Effector memory CD8-positive, alpha-beta T cell (primary cell): ENCODE measurements around the gene PIK3IP1.
A peak's percentile ranks its signal among the peaks of the same experiment; 100 is the strongest.
"Not testable (repeated sequence)": the region's sequence is repeated elsewhere in the genome, so short reads cannot be mapped to it uniquely, and the experiment has no call there.

Experiments used
- ATAC-seq: fragments of 150-1000 bp; cut with Tn5 transposase; replicated peaks from 2 replicates; pipeline ENCODE4 v1.10.0; 2021; ENCODE audit warnings: mild to moderate bottlenecking, moderate library complexity
- DNase-seq, 3 experiments: peaks; one replicate each; pipeline ENCODE4 v3.0.0; 2021
- H3K27ac Mint-ChIP-seq, 2 donors: one replicate each; pipeline ENCODE4 v1.8.0; 2022; ENCODE audit warnings: mild to moderate bottlenecking in 2 of 2, mixed read lengths in 2 of 2, moderate library complexity in 2 of 2
- H3K27me3 Mint-ChIP-seq, 2 donors: one replicate each; pipeline ENCODE4 v1.8.0; 2022; ENCODE audit warnings: mixed read lengths in 2 of 2
- H3K36me3 Mint-ChIP-seq: one replicate; pipeline ENCODE4 v1.8.0; 2022; ENCODE audit warnings: mild to moderate bottlenecking, moderate library complexity, mixed read lengths; ENCODE audit not compliant: insufficient read depth
- H3K4me1 Mint-ChIP-seq, 2 donors: one replicate each; pipeline ENCODE4 v1.8.0; 2022; ENCODE audit warnings: low read depth in 2 of 2, mixed read lengths in 2 of 2
- H3K4me3 Mint-ChIP-seq, 2 donors: one replicate each; pipeline ENCODE4 v1.8.0; 2022; ENCODE audit warnings: mild to moderate bottlenecking in 2 of 2, mixed read lengths in 2 of 2, moderate library complexity in 2 of 2
- H3K9me3 Mint-ChIP-seq, 2 donors: one replicate each; pipeline ENCODE4 v1.8.0; 2022; ENCODE audit warnings: mixed read lengths in 2 of 2

Gene PIK3IP1

GRCh38 chr22:31328544-31328960 is 36.3 kb upstream of the PIK3IP1 start:
- DNase-seq (no peak), ATAC-seq (no peak)
- no peak overlapping the region for H3K4me3 Mint-ChIP-seq
- peaks cover 46% of the 10 kb centered on the region for H3K36me3 Mint-ChIP-seq
- H3K4me1 Mint-ChIP-seq: peaks cover 5 to 6% of the 10 kb centered on the region in 2 donors
- H3K9me3 Mint-ChIP-seq: no peaks in the 10 kb centered on the region
- H3K27me3 Mint-ChIP-seq: no peaks in the 10 kb centered on the region
- H3K27ac Mint-ChIP-seq: no peak overlapping the region

- no peak for DNase-seq
- H3K4me1 Mint-ChIP-seq: peaks cover 3% of the 10 kb centered on the region in 2 donors
- peaks cover 41% of the 10 kb centered on the region for H3K36me3 Mint-ChIP-seq
- H3K9me3 Mint-ChIP-seq: no peaks in the 10 kb centered on the region
- no peak for ATAC-seq
- H3K4me3 Mint-ChIP-seq: no peak overlapping the region
- peak overlapping the region in 1 of 2 donors; percentile 75 for H3K27ac Mint-ChIP-seq
- H3K27me3 Mint-ChIP-seq: no peaks in the 10 kb centered on the region
These were observed 35.7 kb upstream of the PIK3IP1 start for GRCh38 chr22:31327806-31328543.

GRCh38 chr22:31326877-31327276 is 34.6 kb upstream of the PIK3IP1 start:
- Mint-ChIP-seq H3K27ac (peak overlapping the region in 1 of 2 donors; percentile 31), H3K9me3 (no peaks in the 10 kb centered on the region), H3K27me3 (no peaks in the 10 kb centered on the region)

GRCh38 chr22:31323578-31324550 is 31.6 kb upstream of the PIK3IP1 start:
- Mint-ChIP-seq H3K27ac (peak overlapping the region; percentile 9 to 44), H3K4me1 (no peaks in the 10 kb centered on the region)

More at GRCh38 chr22:31326877-31327276, 34.6 kb upstream of the PIK3IP1 start:
- H3K4me3 Mint-ChIP-seq: no peak overlapping the region
- DNase-seq: no peak
- no peak for ATAC-seq
- peaks cover 37% of the 10 kb centered on the region for H3K36me3 Mint-ChIP-seq
- peaks cover 0 to 3% of the 10 kb centered on the region in 2 donors for H3K4me1 Mint-ChIP-seq

GRCh38 chr22:31321421-31321820 is 29.1 kb upstream of the PIK3IP1 start:
- no peaks in the 10 kb centered on the region for H3K27me3 Mint-ChIP-seq
- no peaks in the 10 kb centered on the region for H3K9me3 Mint-ChIP-seq
- H3K4me3 Mint-ChIP-seq: no peak overlapping the region
- peak overlapping the region in 1 of 2 donors; percentile 16 for H3K27ac Mint-ChIP-seq
- DNase-seq (no peak), ATAC-seq (no peak)
- H3K36me3 Mint-ChIP-seq: peaks cover 22% of the 10 kb centered on the region
- H3K4me1 Mint-ChIP-seq: no peaks in the 10 kb centered on the region

More at GRCh38 chr22:31323578-31324550, 31.6 kb upstream of the PIK3IP1 start:
- H3K27me3 Mint-ChIP-seq: no peaks in the 10 kb centered on the region
- H3K9me3 Mint-ChIP-seq: no peaks in the 10 kb centered on the region
- H3K4me3 Mint-ChIP-seq: no peak overlapping the region
- ATAC-seq (no peak), DNase-seq (no peak)
- peaks cover 25% of the 10 kb centered on the region for H3K36me3 Mint-ChIP-seq

DNA sequence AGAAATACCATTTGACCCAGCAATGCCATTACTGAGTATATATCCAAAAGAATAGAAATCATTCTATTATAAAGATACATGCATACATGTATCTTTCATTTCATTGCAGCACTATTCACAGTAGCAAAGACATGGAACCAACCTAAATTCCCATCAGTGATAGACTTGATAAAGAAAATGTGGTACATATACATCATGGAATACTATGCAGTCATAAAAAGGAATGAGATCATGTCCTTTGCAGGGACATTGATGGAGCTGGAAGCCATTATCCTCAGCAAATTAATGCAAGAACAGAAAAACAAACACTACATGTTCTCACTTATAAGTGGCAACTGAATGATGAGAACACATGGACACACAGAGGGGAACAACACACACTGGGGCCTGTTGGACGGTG is 21.9 kb upstream of the PIK3IP1 start:
- H3K27ac Mint-ChIP-seq, H3K27me3 Mint-ChIP-seq, H3K4me1 Mint-ChIP-seq: not testable (repeated sequence)

GRCh38 chr22:31313366-31314147 is 21.3 kb upstream of the PIK3IP1 start:
- no peaks in the 10 kb centered on the region for H3K27me3 Mint-ChIP-seq
- no peak overlapping the region for H3K4me3 Mint-ChIP-seq
- H3K36me3 Mint-ChIP-seq: peaks cover 19% of the 10 kb centered on the region
- peak overlapping the region; percentile 38 to 49 for H3K27ac Mint-ChIP-seq
- ATAC-seq (peak; percentile 70), DNase-seq (peak; percentile 63 to 70 (median 65))
- H3K4me1 Mint-ChIP-seq: peaks cover 1 to 11% of the 10 kb centered on the region in 2 donors
- H3K9me3 Mint-ChIP-seq: no peaks in the 10 kb centered on the region

More for the DNA sequence above, 21.9 kb upstream of the PIK3IP1 start:
- ATAC-seq, H3K4me3 Mint-ChIP-seq, H3K9me3 Mint-ChIP-seq, DNase-seq: not testable (repeated sequence)
- peaks cover 19% of the 10 kb centered on the region for H3K36me3 Mint-ChIP-seq

DNA sequence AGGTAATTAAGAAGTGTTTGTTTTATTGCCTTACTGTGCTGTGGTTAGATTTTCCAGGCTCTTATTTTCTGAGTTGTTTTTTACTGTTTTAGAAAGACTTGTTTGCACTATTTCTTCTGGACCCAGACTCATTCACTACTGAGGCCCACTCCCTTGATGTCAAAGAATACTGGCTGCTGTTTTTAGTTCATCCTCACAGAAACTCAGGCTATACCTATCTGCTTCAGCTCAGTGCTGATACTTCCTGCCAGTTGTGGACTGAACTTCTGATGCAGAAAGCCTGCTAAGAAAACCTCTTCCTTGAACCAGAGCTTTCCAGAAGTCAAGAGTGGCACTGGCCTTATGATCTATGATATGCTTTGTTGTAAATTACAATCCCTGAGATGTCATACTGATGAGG is 15.9 kb upstream of the PIK3IP1 start:
- no peak for ATAC-seq
- Mint-ChIP-seq H3K36me3 (peaks cover 9% of the 10 kb centered on the region), H3K4me3 (no peak overlapping the region), H3K9me3 (no peaks in the 10 kb centered on the region), H3K27ac (no peak overlapping the region), H3K27me3 (no peaks in the 10 kb centered on the region), H3K4me1 (peaks cover 7 to 22% of the 10 kb centered on the region in 2 donors)
- no peak for DNase-seq

DNA sequence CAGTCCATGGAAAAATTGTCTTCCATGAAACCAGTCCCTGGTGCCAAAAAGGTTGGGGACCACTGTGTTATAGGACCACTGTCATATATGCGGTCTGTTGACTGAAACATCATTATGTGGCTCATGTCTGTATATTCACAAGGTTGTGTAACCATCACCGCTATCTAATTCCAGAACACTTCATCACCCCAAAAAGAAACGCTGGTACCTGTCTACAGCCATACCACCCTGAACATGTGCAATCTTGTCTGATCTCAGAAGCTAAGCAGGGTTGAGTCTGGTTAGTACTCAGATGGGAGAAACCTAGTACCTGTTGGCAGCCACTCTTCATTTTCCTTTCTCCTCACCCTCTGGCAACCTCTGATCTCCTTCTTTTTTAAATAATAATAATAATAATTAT is 12.9 kb upstream of the PIK3IP1 start:
- Mint-ChIP-seq H3K9me3 (no peaks in the 10 kb centered on the region), H3K27ac (no peak overlapping the region), H3K4me1 (peaks cover 7 to 20% of the 10 kb centered on the region in 2 donors), H3K27me3 (no peaks in the 10 kb centered on the region), H3K36me3 (peaks cover under 1% of the 10 kb centered on the region), H3K4me3 (no peak overlapping the region)
- no peak for DNase-seq
- ATAC-seq: no peak

- ATAC-seq (no peak), DNase-seq (no peak)
- Mint-ChIP-seq H3K4me1 (peaks cover 4 to 17% of the 10 kb centered on the region in 2 donors), H3K9me3 (no peaks in the 10 kb centered on the region), H3K36me3 (peaks cover 2% of the 10 kb centered on the region), H3K27ac (no peak overlapping the region), H3K27me3 (no peaks in the 10 kb centered on the region), H3K4me3 (no peak overlapping the region)
These were observed 10.2 kb upstream of the PIK3IP1 start for GRCh38 chr22:31302537-31302936.

GRCh38 chr22:31302006-31302405 is 9.7 kb upstream of the PIK3IP1 start:
- Mint-ChIP-seq H3K4me1 (peaks cover 4 to 17% of the 10 kb centered on the region in 2 donors), H3K27me3 (no peaks in the 10 kb centered on the region), H3K9me3 (no peaks in the 10 kb centered on the region), H3K4me3 (no peak overlapping the region), H3K36me3 (peaks cover 5% of the 10 kb centered on the region), H3K27ac (no peak overlapping the region)
- no peak for DNase-seq
- ATAC-seq: no peak

DNA sequence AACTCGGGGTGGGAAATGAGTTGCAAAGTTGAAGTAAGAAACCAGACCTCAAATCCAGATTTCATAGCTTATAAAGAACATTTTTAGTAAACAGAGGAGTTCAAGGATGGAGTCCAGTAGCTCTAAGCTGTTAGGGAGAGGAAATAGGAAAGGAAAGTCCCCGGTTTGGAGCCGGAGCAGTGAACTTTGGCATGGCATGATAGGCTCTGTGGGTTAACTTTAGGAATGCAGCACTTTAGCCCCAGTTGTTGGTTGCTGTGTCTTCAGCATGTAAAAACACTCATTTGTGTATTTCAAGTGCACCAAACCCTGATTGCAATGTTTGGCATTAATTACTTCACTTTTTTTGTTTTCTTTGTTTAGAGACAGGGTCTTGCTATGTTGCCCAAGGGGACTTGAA is 8.6 kb upstream of the PIK3IP1 start:
- Mint-ChIP-seq H3K4me1 (peaks cover 9 to 22% of the 10 kb centered on the region in 2 donors), H3K27me3 (no peaks in the 10 kb centered on the region)

More for the DNA sequence above, 8.6 kb upstream of the PIK3IP1 start:
- Mint-ChIP-seq H3K4me3 (no peak overlapping the region), H3K27ac (no peak overlapping the region), H3K9me3 (no peaks in the 10 kb centered on the region), H3K36me3 (peaks cover 7% of the 10 kb centered on the region)
- no peak for DNase-seq
- no peak for ATAC-seq
